GM12878 (cell line): Measurements from ENCODE around the gene VIPAS39.

Experiments used
- CREM ChIP-seq: IDR thresholded peaks from 2 replicates; pipeline ENCODE4 v1.6.1; 2014; ENCODE audit warnings: antibody characterized with exemption, low read depth
- FOS ChIP-seq: IDR thresholded peaks from 3 replicates; pipeline ENCODE4 v1.6.1; 2011; ENCODE audit warnings: borderline replicate concordance; ENCODE audit not compliant: insufficient read length; ENCODE audit errors: extremely low read depth
- KAT2A ChIP-seq: conservative IDR thresholded peaks from 2 replicates; pipeline ENCODE4 v1.6.1; 2011; ENCODE audit warnings: low read depth, low read length; ENCODE audit not compliant: control insufficient read depth
- NFYB ChIP-seq: IDR thresholded peaks from 2 replicates; pipeline ENCODE4 v1.6.1; 2011; ENCODE audit warnings: low read depth, mild to moderate bottlenecking, low read length, improper control_type of control experiment, moderate library complexity; ENCODE audit not compliant: insufficient read depth
- POLR2A ChIP-seq: IDR thresholded peaks from 2 replicates; pipeline ENCODE4 v1.6.1; 2011; ENCODE audit warnings: low read depth, mild to moderate bottlenecking, low read length
- ZNF24 ChIP-seq: fragments of 450-650 bp; IDR thresholded peaks from 2 replicates; pipeline ENCODE4 v1.6.1; 2017; ENCODE audit warnings: antibody characterized with exemption, mild to moderate bottlenecking
- TF ChIP-seq, protein P1 (sequence below): fragments of 450-650 bp; IDR thresholded peaks from 2 replicates; pipeline ENCODE4 v1.6.1; 2014; ENCODE audit warnings: mild to moderate bottlenecking
- TF ChIP-seq, protein P2 (sequence below), 3 experiments: IDR thresholded peaks in 2 of 3; conservative IDR thresholded peaks in 1 of 3; 2 replicates each; pipeline ENCODE4 v1.5.1; 2011; ENCODE audit warnings: low read depth in 3 of 3, low read length in 3 of 3, mild to moderate bottlenecking in 3 of 3, control low read depth in 2 of 3, moderate library complexity in 2 of 3, inconsistent platforms in 1 of 3, mixed read lengths in 1 of 3; ENCODE audit not compliant: control insufficient read depth in 2 of 3, insufficient read depth in 1 of 3; ENCODE audit errors: extremely low read depth in 1 of 3

DNA sequence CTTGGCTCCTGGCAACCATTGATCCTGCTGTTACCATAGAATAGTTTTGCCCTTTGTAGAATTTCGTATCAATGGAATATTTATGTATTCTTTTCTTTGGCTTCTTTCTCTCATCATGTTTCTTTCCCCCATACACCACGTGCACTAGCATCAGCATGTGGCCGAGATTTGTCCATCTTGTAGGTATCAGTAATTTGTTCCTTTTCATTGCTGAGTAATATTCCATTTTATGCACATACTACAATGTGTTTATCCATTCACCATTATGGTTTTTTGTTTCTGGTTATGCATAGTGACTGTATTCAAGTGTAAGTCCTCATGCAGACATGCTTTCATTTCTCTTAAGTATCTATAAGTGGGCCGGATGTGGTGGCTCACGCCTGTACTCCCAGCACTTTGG is 45.7 kb upstream of the VIPAS39 start:
- no peak for TF ChIP-seq KAT2A
- no peak for TF ChIP-seq CREM
- TF ChIP-seq NFYB: no peak
- no peak for TF ChIP-seq FOS
- no peak for TF ChIP-seq POLR2A
- no peak for TF ChIP-seq ZNF24
- TF ChIP-seq, protein P1, sequence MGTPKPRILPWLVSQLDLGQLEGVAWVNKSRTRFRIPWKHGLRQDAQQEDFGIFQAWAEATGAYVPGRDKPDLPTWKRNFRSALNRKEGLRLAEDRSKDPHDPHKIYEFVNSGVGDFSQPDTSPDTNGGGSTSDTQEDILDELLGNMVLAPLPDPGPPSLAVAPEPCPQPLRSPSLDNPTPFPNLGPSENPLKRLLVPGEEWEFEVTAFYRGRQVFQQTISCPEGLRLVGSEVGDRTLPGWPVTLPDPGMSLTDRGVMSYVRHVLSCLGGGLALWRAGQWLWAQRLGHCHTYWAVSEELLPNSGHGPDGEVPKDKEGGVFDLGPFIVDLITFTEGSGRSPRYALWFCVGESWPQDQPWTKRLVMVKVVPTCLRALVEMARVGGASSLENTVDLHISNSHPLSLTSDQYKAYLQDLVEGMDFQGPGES: no peak
- TF ChIP-seq, protein P2, sequence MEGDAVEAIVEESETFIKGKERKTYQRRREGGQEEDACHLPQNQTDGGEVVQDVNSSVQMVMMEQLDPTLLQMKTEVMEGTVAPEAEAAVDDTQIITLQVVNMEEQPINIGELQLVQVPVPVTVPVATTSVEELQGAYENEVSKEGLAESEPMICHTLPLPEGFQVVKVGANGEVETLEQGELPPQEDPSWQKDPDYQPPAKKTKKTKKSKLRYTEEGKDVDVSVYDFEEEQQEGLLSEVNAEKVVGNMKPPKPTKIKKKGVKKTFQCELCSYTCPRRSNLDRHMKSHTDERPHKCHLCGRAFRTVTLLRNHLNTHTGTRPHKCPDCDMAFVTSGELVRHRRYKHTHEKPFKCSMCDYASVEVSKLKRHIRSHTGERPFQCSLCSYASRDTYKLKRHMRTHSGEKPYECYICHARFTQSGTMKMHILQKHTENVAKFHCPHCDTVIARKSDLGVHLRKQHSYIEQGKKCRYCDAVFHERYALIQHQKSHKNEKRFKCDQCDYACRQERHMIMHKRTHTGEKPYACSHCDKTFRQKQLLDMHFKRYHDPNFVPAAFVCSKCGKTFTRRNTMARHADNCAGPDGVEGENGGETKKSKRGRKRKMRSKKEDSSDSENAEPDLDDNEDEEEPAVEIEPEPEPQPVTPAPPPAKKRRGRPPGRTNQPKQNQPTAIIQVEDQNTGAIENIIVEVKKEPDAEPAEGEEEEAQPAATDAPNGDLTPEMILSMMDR (IDR thresholded peaks at IDR 0.05 in 2 of 3, conservative IDR thresholded peaks at IDR 0.05 in 1 of 3; ENCODE audit: control insufficient read depth in 2 of 3, extremely low read depth in 1 of 3, insufficient read depth in 1 of 3, low read depth in 3 of 3, low read length in 3 of 3): no peak
